ENCODE results near the gene UNK. TPM values are rescaled to one million over a fixed set of nuclear protein-coding genes. Genes with fewer than 3 reads are reported as not detected.

Gene UNK
- total and polyA plus RNA-seq, 2 of the 13 experiments (the other 11 are each of a cell fraction or from before 2014, with no cell fraction given) = 31.6 to 33.0 TPM

- TF ChIP-seq PHF8 (CRISPR knock-in tag; IDR thresholded peaks at IDR 0.05) = peak; percentile 90
- peak; percentile 66; the same call in 1 of the 2 replicates for TF ChIP-seq ZNF263 (CRISPR knock-in tag; IDR thresholded peaks at IDR 0.05)
- peak; percentile 50; the same call in 1 of the 2 replicates for TF ChIP-seq ZNF83 (CRISPR knock-in tag; IDR thresholded peaks at IDR 0.05; ENCODE audit: borderline replicate concordance)
- no peak for TF ChIP-seq XBP1 (CRISPR knock-in tag; IDR thresholded peaks at IDR 0.05)
- peak; percentile 98 for TF ChIP-seq HIVEP1 (CRISPR knock-in tag; IDR thresholded peaks at IDR 0.05)
- TF ChIP-seq RXRA (CRISPR knock-in tag; IDR thresholded peaks at IDR 0.05) = peak; percentile 84
- TF ChIP-seq NFIB (CRISPR knock-in tag; IDR thresholded peaks at IDR 0.05; ENCODE audit: borderline replicate concordance) = no peak
- TF ChIP-seq ZKSCAN1 (IDR thresholded peaks at IDR 0.05; ENCODE audit: low read length) = no peak
- peak; percentile 90 for TF ChIP-seq REPIN1 (CRISPR knock-in tag; IDR thresholded peaks at IDR 0.05; ENCODE audit: borderline replicate concordance, low read depth)
- TF ChIP-seq ZNF124 (CRISPR knock-in tag; IDR thresholded peaks at IDR 0.05) = peak; percentile 73
- TF ChIP-seq MBNL3 (CRISPR knock-in tag; conservative IDR thresholded peaks at IDR 0.05) = no peak
- peak; percentile 100 for TF ChIP-seq DRAP1 (CRISPR knock-in tag; IDR thresholded peaks at IDR 0.05)
- TF ChIP-seq ZNF232 (CRISPR knock-in tag; IDR thresholded peaks at IDR 0.05; ENCODE audit: borderline replicate concordance) = peak; percentile 84; the same call in 1 of the 2 replicates
- peak; percentile 100 for TF ChIP-seq SUZ12 (IDR thresholded peaks at IDR 0.05; ENCODE audit: low read depth, low read length)
- peak; percentile 89; the same call in 1 of the 2 replicates for TF ChIP-seq BORCS8-MEF2B (CRISPR knock-in tag; IDR thresholded peaks at IDR 0.05)
- no peak for TF ChIP-seq MTA3 (CRISPR knock-in tag; IDR thresholded peaks at IDR 0.05)
- TF ChIP-seq ZBTB4 (CRISPR knock-in tag; IDR thresholded peaks at IDR 0.05; ENCODE audit: borderline replicate concordance) = peak; percentile 95
- TF ChIP-seq MZF1 (CRISPR knock-in tag; IDR thresholded peaks at IDR 0.05; ENCODE audit: borderline replicate concordance) = no peak
- TF ChIP-seq FOXP1 (IDR thresholded peaks at IDR 0.05) = peak; percentile 84
- peak; percentile 83 for TF ChIP-seq FOXP1 (CRISPR knock-in tag; IDR thresholded peaks at IDR 0.05)
- no peak for TF ChIP-seq ZBTB39 (CRISPR knock-in tag; IDR thresholded peaks at IDR 0.05)
- peak; percentile 61; the same call in 1 of the 2 replicates for TF ChIP-seq KAT7 (CRISPR knock-in tag; IDR thresholded peaks at IDR 0.05; ENCODE audit: borderline replicate concordance)
- TF ChIP-seq ZNF225 (CRISPR knock-in tag; IDR thresholded peaks at IDR 0.05) = peak; percentile 93
- peak; percentile 23 for TF ChIP-seq ZNF44 (CRISPR knock-in tag; IDR thresholded peaks at IDR 0.05)
- TF ChIP-seq ZNF883 (CRISPR knock-in tag; IDR thresholded peaks at IDR 0.05; ENCODE audit: not compliant biosample characterization) = peak; percentile 66
- peak; percentile 77; the same call in 1 of the 2 replicates for TF ChIP-seq ZNF580 (CRISPR knock-in tag; IDR thresholded peaks at IDR 0.05; ENCODE audit: borderline replicate concordance, low read depth)
- TF ChIP-seq ZNF451 (CRISPR knock-in tag; IDR thresholded peaks at IDR 0.05) = peak; percentile 58
Measured at GRCh38 chr17:75855310-75856061, 70.9 kb downstream of the UNK start, which contains the start of gene WBP2 (continued).

Measured in HepG2 (cell line).